Tibial nerve (tissue), 4 donors: Measurements from ENCODE around the gene STK10. TPM values are rescaled to one million over a fixed set of nuclear protein-coding genes. Genes with fewer than 3 reads are reported as not detected.
A peak's percentile ranks its signal among the peaks of the same experiment; 100 is the strongest.

ENCODE experiments used
- DNase-seq, 2 donors: peaks; one replicate each; pipeline ENCODE4 v3.0.0-alpha.2; 2019; ENCODE audit warnings: low spot score in 2 of 2
- H3K27ac ChIP-seq, 4 donors: fragments of 200-600 bp; sonication (generic) in 3 of 4; one replicate each; pipeline ENCODE4 v1.5.1; 2017 to 2019; ENCODE audit warnings: mild to moderate bottlenecking in 1 of 4
- H3K27me3 ChIP-seq, 2 donors: fragments of 200-600 bp; sonication (generic) in 1 of 2; one replicate each; pipeline versions ENCODE4 v1.5.1 to v1.6.0; 2017 to 2019
- H3K36me3 ChIP-seq, 3 donors: fragments of 200-600 bp; sonication (generic); one replicate each; pipeline ENCODE4 v1.5.1; 2018 to 2019
- H3K4me1 ChIP-seq, 4 donors: fragments of 200-600 bp; sonication (generic) in 3 of 4; one replicate each; pipeline ENCODE4 v1.5.1; 2017 to 2019
- H3K4me3 ChIP-seq, 4 donors: fragments of 200-600 bp; sonication (generic) in 3 of 4; one replicate each; pipeline ENCODE4 v1.5.1; 2017 to 2019; ENCODE audit warnings: mild to moderate bottlenecking in 1 of 4, moderate library complexity in 1 of 4
- H3K9me3 ChIP-seq, 4 donors: fragments of 200-600 bp; sonication (generic) in 3 of 4; one replicate each; pipeline ENCODE4 v1.5.1; 2017 to 2019
- CTCF ChIP-seq, 5 experiments: fragments of 200-600 bp in 3 of 5; fragments of 450-650 bp in 2 of 5; sonication (generic) in 3 of 5; IDR thresholded peaks; one replicate each; pipeline ENCODE4 v1.5.1; 2016 to 2019; ENCODE audit warnings: antibody characterized with exemption in 5 of 5, mild to moderate bottlenecking in 3 of 5, moderate library complexity in 2 of 5
- EP300 ChIP-seq, 2 donors: sonication (generic); formaldehyde crosslinking; IDR thresholded peaks; one replicate each; pipeline ENCODE4 v1.6.1; 2017; ENCODE audit warnings: antibody characterized with exemption in 2 of 2, mild to moderate bottlenecking in 1 of 2
- POLR2A ChIP-seq, 2 donors: fragments of 450-650 bp; IDR thresholded peaks; one replicate each; pipeline ENCODE4 v1.6.1; 2017; ENCODE audit warnings: antibody characterized with exemption in 2 of 2, mild to moderate bottlenecking in 2 of 2, moderate library complexity in 2 of 2
- WGBS, 2 donors: methylation state at CpG; one replicate each; pipeline ENCODE4 v1.1.5; 2018; 5-methylcytosine and 5-hydroxymethylcytosine counted together
- total RNA-seq, 4 donors: library from RNA; depleted of rRNA; stranded (reverse); fragments of >200 nt; gene quantifications; one replicate each; pipeline ENCODE4 v1.1.0, GENCODE V29; 2016

The STK10 gene
- total RNA-seq, 4 donors from 2014 or later = 35.4 to 75.6 (median 48.0) TPM

DNA sequence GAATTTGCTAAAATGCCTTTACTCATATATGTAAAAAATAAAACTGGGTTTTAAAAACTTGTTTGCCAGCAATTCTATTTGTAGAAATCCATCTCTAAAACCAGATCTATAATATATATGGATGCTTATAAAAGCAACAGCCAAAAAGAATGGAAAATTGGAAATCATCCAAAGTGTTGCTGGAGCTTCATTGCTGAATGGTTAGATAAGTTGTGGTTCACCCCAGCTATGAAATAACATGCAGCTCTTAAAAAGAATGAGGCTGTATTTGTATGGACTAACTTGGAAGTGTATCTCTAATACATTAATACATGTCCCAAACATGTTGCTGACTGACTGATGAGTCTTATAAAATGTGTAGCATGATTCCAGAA is 76.2 kb downstream of the STK10 start:
- peak overlapping the region in 2 of 4 donors; percentile 19 to 27 for H3K4me3 ChIP-seq
- peaks cover 0 to 16% (median 0%) of the 10 kb centered on the region in 3 donors for H3K36me3 ChIP-seq
- no peak for TF ChIP-seq EP300 (IDR thresholded peaks at IDR 0.05)
- H3K4me1 ChIP-seq = peaks cover 4 to 52% (median 24%) of the 10 kb centered on the region in 4 donors
- no peaks in the 10 kb centered on the region for H3K9me3 ChIP-seq
- no peaks in the 10 kb centered on the region for H3K27me3 ChIP-seq
- DNase-seq = no peak
- H3K27ac ChIP-seq = peak overlapping the region; percentile 7 to 83 (median 72)

DNA sequence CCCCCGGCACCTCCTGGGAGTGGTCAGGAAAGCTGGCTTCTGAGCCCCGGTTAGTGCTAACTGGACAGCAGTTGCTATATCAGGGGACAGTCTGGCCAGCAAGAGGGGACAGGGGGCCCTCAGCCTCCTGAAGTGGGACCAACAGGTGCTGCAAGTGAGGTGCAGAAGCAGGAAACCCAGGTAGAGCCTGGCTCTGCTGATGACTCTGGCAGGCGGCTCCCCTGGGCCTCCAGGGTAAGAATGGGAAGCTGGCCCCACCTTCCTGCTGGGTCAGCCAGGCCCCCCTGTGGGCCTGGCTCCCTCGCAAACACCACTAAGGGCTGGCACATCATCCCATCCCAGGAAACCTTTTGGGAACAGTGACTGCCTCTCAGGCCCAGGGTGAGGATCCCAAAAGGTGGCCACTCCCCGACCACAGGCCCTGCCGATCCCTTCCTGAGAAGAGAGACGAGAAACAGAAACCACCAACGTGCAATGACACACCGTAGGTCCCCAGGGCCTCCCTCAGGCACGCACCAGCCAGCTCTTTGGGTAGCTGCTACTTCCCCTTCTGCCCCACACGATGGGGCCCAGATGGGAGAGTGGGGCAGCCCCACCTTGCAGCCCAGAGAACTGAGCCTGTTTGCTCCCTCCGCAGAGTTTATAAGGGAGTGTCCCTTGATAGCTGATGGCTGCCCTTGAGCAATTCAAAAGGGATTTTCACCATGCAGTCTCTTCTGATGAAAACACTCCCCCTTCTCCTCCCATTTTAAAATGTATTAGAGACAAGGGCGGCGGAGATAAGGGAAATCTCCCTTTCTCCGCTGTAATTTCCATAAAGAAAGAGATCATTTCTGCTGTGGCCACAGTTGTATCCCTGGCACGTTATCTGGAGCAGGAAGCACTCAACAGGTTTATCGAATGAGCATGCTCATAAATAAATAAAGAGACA is 76.8 kb downstream of the STK10 start:
- DNase-seq = no peak
- H3K36me3 ChIP-seq = peaks cover 0 to 10% (median 0%) of the 10 kb centered on the region in 3 donors
- peaks cover 4 to 57% (median 27%) of the 10 kb centered on the region in 4 donors for H3K4me1 ChIP-seq
- no peaks in the 10 kb centered on the region for H3K9me3 ChIP-seq
- WGBS, 2 donors = 22 to 23% methylated on average over 16 to 17 of the region's 17 CpGs
- H3K4me3 ChIP-seq = peak overlapping the region in 3 of 4 donors; percentile 4 to 27 (median 19)
- H3K27ac ChIP-seq = peak overlapping the region; percentile 7 to 83 (median 72)
- TF ChIP-seq POLR2A (IDR thresholded peaks at IDR 0.05) (no peak), CTCF (IDR thresholded peaks at IDR 0.05) (no peak), EP300 (IDR thresholded peaks at IDR 0.05) (peak in 1 of 2 donors; percentile 19)
- no peaks in the 10 kb centered on the region for H3K27me3 ChIP-seq

GRCh38 chr5:172110260-172110815 is 77.7 kb downstream of the STK10 start:
- WGBS, 2 donors = 70 to 71% methylated on average over 14 of the region's 14 CpGs
- peaks cover 4 to 53% (median 27%) of the 10 kb centered on the region in 4 donors for H3K4me1 ChIP-seq
- H3K9me3 ChIP-seq = no peaks in the 10 kb centered on the region
- H3K27ac ChIP-seq = peak overlapping the region in 3 of 4 donors; percentile 64 to 83 (median 80)
- TF ChIP-seq CTCF (IDR thresholded peaks at IDR 0.05) (no peak), POLR2A (IDR thresholded peaks at IDR 0.05) (no peak), EP300 (IDR thresholded peaks at IDR 0.05) (no peak)
- DNase-seq = no peak
- H3K4me3 ChIP-seq = no peak overlapping the region
- H3K27me3 ChIP-seq = no peaks in the 10 kb centered on the region
- H3K36me3 ChIP-seq = peaks cover 0 to 10% (median 0%) of the 10 kb centered on the region in 3 donors

GRCh38 chr5:172109749-172110148 is 78.3 kb downstream of the STK10 start:
- H3K27me3 ChIP-seq = no peaks in the 10 kb centered on the region
- DNase-seq = no peak
- H3K36me3 ChIP-seq = peaks cover 0 to 13% (median 0%) of the 10 kb centered on the region in 3 donors
- peaks cover 4 to 53% (median 27%) of the 10 kb centered on the region in 4 donors for H3K4me1 ChIP-seq
- 64 to 68% methylated on average over 8 of the region's 8 CpGs for WGBS, 2 donors
- H3K27ac ChIP-seq = peak overlapping the region in 2 of 4 donors; percentile 80 to 83
- H3K9me3 ChIP-seq = no peaks in the 10 kb centered on the region
- no peak for TF ChIP-seq EP300 (IDR thresholded peaks at IDR 0.05)
- TF ChIP-seq POLR2A (IDR thresholded peaks at IDR 0.05) = no peak
- no peak for TF ChIP-seq CTCF (IDR thresholded peaks at IDR 0.05)
- H3K4me3 ChIP-seq = no peak overlapping the region

GRCh38 chr5:172107571-172107970 is 80.5 kb downstream of the STK10 start:
- Histone ChIP-seq H3K27ac (peak overlapping the region in 2 of 4 donors; percentile 37 to 72), H3K36me3 (peaks cover 0 to 33% (median 0%) of the 10 kb centered on the region in 3 donors), H3K4me1 (peaks cover 4 to 72% (median 26%) of the 10 kb centered on the region in 4 donors), H3K9me3 (no peaks in the 10 kb centered on the region), H3K27me3 (no peaks in the 10 kb centered on the region), H3K4me3 (peak overlapping the region in 1 of 4 donors; percentile 40)
- 17 to 18% methylated on average over 13 of the region's 13 CpGs for WGBS, 2 donors
- TF ChIP-seq EP300 (IDR thresholded peaks at IDR 0.05) (no peak), POLR2A (IDR thresholded peaks at IDR 0.05) (no peak), CTCF (IDR thresholded peaks at IDR 0.05) (no peak)
- DNase-seq = no peak
